ENCODE measurements around the gene MICAL3. TPM values are rescaled to one million over a fixed set of nuclear protein-coding genes. Genes with fewer than 3 reads are reported as not detected.
"Not testable (repeated sequence)": the region's sequence is repeated elsewhere in the genome, so short reads cannot be mapped to it uniquely, and the experiment has no call there.

MICAL3 gene
- total and polyA plus RNA-seq, 2 donors from 2014 or later = 5.0 to 99.4 TPM

DNA sequence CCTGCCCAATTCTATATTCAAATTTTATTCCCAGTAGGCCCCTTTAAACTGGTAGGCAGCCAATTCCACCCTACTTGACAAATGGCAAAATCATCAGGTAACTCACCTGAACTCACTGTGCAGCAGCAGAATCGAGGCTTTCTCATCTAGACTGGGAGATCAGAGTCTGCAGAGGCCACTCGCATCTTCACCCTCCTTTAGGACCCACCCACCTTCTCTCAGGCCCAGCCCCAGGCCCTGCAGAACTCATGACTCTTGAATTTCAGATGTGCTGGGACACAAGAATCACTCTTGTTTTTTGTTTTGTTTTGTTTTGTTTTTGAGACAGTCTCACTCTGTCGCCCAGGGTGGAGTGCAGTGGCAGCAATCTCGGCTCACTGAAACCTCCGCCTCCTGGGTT is 38.8 kb downstream of the MICAL3 start:
- Histone ChIP-seq H3K27me3 (ENCODE audit: control insufficient read depth, insufficient read depth, low read length) (no peaks in the 10 kb centered on the region), H3K9ac (ENCODE audit: low read length in 3 of 3) (no peak overlapping the region), H3K4me1 (ENCODE audit: control insufficient read depth in 2 of 3, insufficient read depth in 2 of 3, low read depth in 1 of 3, low read length in 3 of 3) (peaks cover 0 to 18% (median 10%) of the 10 kb centered on the region in 3 donors), H3K36me3 (ENCODE audit: control insufficient read depth in 2 of 3, insufficient read depth in 3 of 3, low read length in 3 of 3) (no peaks in the 10 kb centered on the region), H3K9me3 (ENCODE audit: control insufficient read depth in 2 of 3, insufficient read depth in 1 of 3, low read length in 3 of 3) (no peaks in the 10 kb centered on the region), H3K4me3 (ENCODE audit: low read length in 3 of 3) (no peak overlapping the region), H3K27ac (ENCODE audit: low read depth in 2 of 2, low read length in 2 of 2) (no peak overlapping the region)
- TF ChIP-seq CTCF (IDR thresholded peaks at IDR 0.05; ENCODE audit: borderline replicate concordance, extremely low read depth, insufficient read depth) = no peak
- FAIRE-seq = no peak
- DNase-seq = no peak
- intact Hi-C loops (cut with DNase I) = no loop called here

GRCh38 chr22:17985071-17985470 is 39.3 kb downstream of the MICAL3 start:
- H3K9ac ChIP-seq (ENCODE audit: low read length in 3 of 3); H3K4me3 ChIP-seq (ENCODE audit: low read length in 3 of 3); intact Hi-C loops (cut with DNase I); DNase-seq; FAIRE-seq; H3K36me3 ChIP-seq (ENCODE audit: control insufficient read depth in 2 of 3, insufficient read depth in 3 of 3, low read length in 3 of 3); H3K27me3 ChIP-seq (ENCODE audit: control insufficient read depth, insufficient read depth, low read length); H3K9me3 ChIP-seq (ENCODE audit: control insufficient read depth in 2 of 3, insufficient read depth in 1 of 3, low read length in 3 of 3); H3K27ac ChIP-seq (ENCODE audit: low read depth in 2 of 2, low read length in 2 of 2): not testable (repeated sequence)
- H3K4me1 ChIP-seq (ENCODE audit: control insufficient read depth in 2 of 3, insufficient read depth in 2 of 3, low read depth in 1 of 3, low read length in 3 of 3) = peaks cover 0 to 18% (median 15%) of the 10 kb centered on the region in 3 donors

DNA sequence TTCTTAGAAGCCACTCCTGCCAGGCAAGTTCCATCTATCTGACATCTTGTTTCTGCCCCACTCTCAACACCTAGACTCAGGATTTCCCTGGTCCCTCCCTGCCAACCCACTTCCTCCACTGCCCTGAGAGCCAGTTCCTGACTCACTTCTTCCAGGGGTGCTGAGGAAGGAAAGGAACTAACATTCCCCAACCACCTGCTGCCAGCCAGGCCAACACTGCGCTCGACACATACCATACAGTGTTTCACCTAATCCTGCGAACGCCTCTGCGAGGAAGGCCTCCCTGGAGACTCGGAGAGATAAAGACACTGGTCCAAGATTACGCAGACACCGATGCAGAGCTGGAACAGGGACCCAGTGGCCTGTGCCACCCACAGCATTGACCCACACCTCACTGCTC is 40.2 kb downstream of the MICAL3 start:
- FAIRE-seq (no peak), DNase-seq (no peak)
- intact Hi-C loops (cut with DNase I) = no loop called here
- no peaks in the 10 kb centered on the region for H3K36me3 ChIP-seq (ENCODE audit: control insufficient read depth in 2 of 3, insufficient read depth in 3 of 3, low read length in 3 of 3)
- no peak overlapping the region for H3K4me3 ChIP-seq (ENCODE audit: low read length in 3 of 3)
- TF ChIP-seq CTCF (IDR thresholded peaks at IDR 0.05; ENCODE audit: borderline replicate concordance, extremely low read depth, insufficient read depth) = no peak
- H3K27ac ChIP-seq (ENCODE audit: low read depth in 2 of 2, low read length in 2 of 2) = no peak overlapping the region
- no peaks in the 10 kb centered on the region for H3K9me3 ChIP-seq (ENCODE audit: control insufficient read depth in 2 of 3, insufficient read depth in 1 of 3, low read length in 3 of 3)
- no peak overlapping the region for H3K9ac ChIP-seq (ENCODE audit: low read length in 3 of 3)
- no peaks in the 10 kb centered on the region for H3K27me3 ChIP-seq (ENCODE audit: control insufficient read depth, insufficient read depth, low read length)
- H3K4me1 ChIP-seq (ENCODE audit: control insufficient read depth in 2 of 3, insufficient read depth in 2 of 3, low read depth in 1 of 3, low read length in 3 of 3) = peaks cover 0 to 19% (median 15%) of the 10 kb centered on the region in 3 donors

GRCh38 chr22:17982572-17983141 is 41.7 kb downstream of the MICAL3 start:
- intact Hi-C loops (cut with DNase I) = no loop called here
- Histone ChIP-seq H3K36me3 (ENCODE audit: control insufficient read depth in 2 of 3, insufficient read depth in 3 of 3, low read length in 3 of 3) (no peaks in the 10 kb centered on the region), H3K4me1 (ENCODE audit: control insufficient read depth in 2 of 3, insufficient read depth in 2 of 3, low read depth in 1 of 3, low read length in 3 of 3) (peaks cover 0 to 16% (median 15%) of the 10 kb centered on the region in 3 donors), H3K27ac (ENCODE audit: low read depth in 2 of 2, low read length in 2 of 2) (no peak overlapping the region), H3K9ac (ENCODE audit: low read length in 3 of 3) (no peak overlapping the region), H3K9me3 (ENCODE audit: control insufficient read depth in 2 of 3, insufficient read depth in 1 of 3, low read length in 3 of 3) (no peaks in the 10 kb centered on the region), H3K27me3 (ENCODE audit: control insufficient read depth, insufficient read depth, low read length) (no peaks in the 10 kb centered on the region), H3K4me3 (ENCODE audit: low read length in 3 of 3) (no peak overlapping the region)
- DNase-seq (no peak), FAIRE-seq (peak; percentile 80)
- TF ChIP-seq CTCF (IDR thresholded peaks at IDR 0.05; ENCODE audit: borderline replicate concordance, extremely low read depth, insufficient read depth) = no peak
